Keratinocyte (primary cell): ENCODE data around the gene PDXDC1. TPM values are rescaled to one million over a fixed set of nuclear protein-coding genes. Genes with fewer than 3 reads are reported as not detected.
A peak's percentile ranks its signal among the peaks of the same experiment; 100 is the strongest.
"Not testable (repeated sequence)": the region's sequence is repeated elsewhere in the genome, so short reads cannot be mapped to it uniquely, and the experiment has no call there.

Experiments used
- DNase-seq: peaks from one replicate; pipeline ENCODE4 v3.0.0-alpha.2; 2011; ENCODE audit warnings: low read depth, missing footprints, low spot score
- FAIRE-seq: peaks from 2 replicates; lab custom pipeline; 2011; peaks lifted over from hg19 to GRCh38; lab: Jason Lieb, UNC
- H2AFZ ChIP-seq: 2 replicates; pipeline ENCODE4 v1.6.0; 2012; ENCODE audit warnings: low read length, control low read depth, inconsistent platforms; ENCODE audit not compliant: control insufficient read depth
- H3K27ac ChIP-seq: 2 replicates; pipeline ENCODE4 v1.5.1; 2011; ENCODE audit warnings: low read length; ENCODE audit not compliant: control insufficient read depth, insufficient read depth
- H3K27me3 ChIP-seq: 3 replicates; pipeline ENCODE4 v1.6.0; 2011; ENCODE audit warnings: low read length; ENCODE audit not compliant: control insufficient read depth, insufficient read depth; ENCODE audit errors: extremely low read depth
- H3K36me3 ChIP-seq, 2 experiments: 2 replicates in 1 of 2; 3 replicates in 1 of 2; pipeline ENCODE4 v1.5.1; 2011; ENCODE audit warnings: low read length in 2 of 2, mild to moderate bottlenecking in 1 of 2; ENCODE audit not compliant: control insufficient read depth in 2 of 2, insufficient read depth in 2 of 2; ENCODE audit errors: extremely low read depth in 1 of 2
- H3K4me1 ChIP-seq: 3 replicates; pipeline ENCODE4 v1.5.1; 2011; ENCODE audit warnings: low read length; ENCODE audit not compliant: control insufficient read depth, insufficient read depth; ENCODE audit errors: extremely low read depth
- H3K4me2 ChIP-seq: 3 replicates; pipeline ENCODE4 v1.6.0; 2011; ENCODE audit warnings: low read depth, low read length; ENCODE audit not compliant: control insufficient read depth, insufficient read depth; ENCODE audit errors: extremely low read depth
- H3K4me3 ChIP-seq, 3 experiments: fragments of 200-600 bp in 1 of 3; sonication (generic) in 1 of 3; 2 replicates in 2 of 3; 3 replicates in 1 of 3; pipeline ENCODE4 v1.5.1; 2011 to 2016; ENCODE audit warnings: low read length in 3 of 3, mild to moderate bottlenecking in 3 of 3, control low read depth in 2 of 3, inconsistent platforms in 1 of 3, low read depth in 1 of 3, mixed read lengths in 1 of 3, mixed run types in 1 of 3, moderate library complexity in 1 of 3; ENCODE audit not compliant: control insufficient read depth in 2 of 3, insufficient read depth in 2 of 3; ENCODE audit errors: extremely low read depth in 1 of 3
- H3K79me2 ChIP-seq: 2 replicates; pipeline ENCODE4 v1.6.0; 2012; ENCODE audit warnings: low read length; ENCODE audit not compliant: control insufficient read depth, insufficient read depth
- H3K9ac ChIP-seq: 3 replicates; pipeline ENCODE4 v1.6.0; 2011; ENCODE audit warnings: low read length; ENCODE audit not compliant: control insufficient read depth, insufficient read depth; ENCODE audit errors: extremely low read depth
- H3K9me1 ChIP-seq: 3 replicates; pipeline ENCODE4 v1.6.0; 2011; ENCODE audit warnings: low read length; ENCODE audit not compliant: control insufficient read depth, insufficient read depth; ENCODE audit errors: extremely low read depth
- H3K9me3 ChIP-seq: 2 replicates; pipeline ENCODE4 v1.5.1; 2012; ENCODE audit warnings: low read depth, low read length; ENCODE audit not compliant: control insufficient read depth
- H4K20me1 ChIP-seq: 3 replicates; pipeline ENCODE4 v1.6.0; 2011; ENCODE audit warnings: low read length; ENCODE audit not compliant: control insufficient read depth, insufficient read depth; ENCODE audit errors: extremely low read depth
- EZH2 ChIP-seq: IDR thresholded peaks from one replicate; pipeline ENCODE4 v1.6.1; 2012; ENCODE audit warnings: inconsistent platforms, mild to moderate bottlenecking, low read length, moderate library complexity
- dilution Hi-C: fragments of 300-500 bp; cut with MboI; formaldehyde crosslinking; loops from one replicate; pipeline ENCODE4 v1.7.0; 2020; ENCODE audit warnings: low sequenced_read_pairs; ENCODE audit not compliant: extremely low pct_ligation_motif_present
- polyA plus RNA-seq, 5 experiments: library from polyadenylated mRNA; depleted of rRNA in 3 of 5; stranded (reverse) in 3 of 5; stranded (forward) in 1 of 5; unstranded in 1 of 5; fragments of >200 nt; gene quantifications; 1 replicate in 1 of 5; 2 replicates in 3 of 5; 3 replicates in 1 of 5; pipeline versions ENCODE4 v1.2.1 to v1.2.3, GENCODE V29; 2011 to 2012; ENCODE audit warnings: missing spikeins in 2 of 5, low read depth in 1 of 5, low replicate concordance in 1 of 5
- TF ChIP-seq, protein P1 (sequence below), 3 experiments: IDR thresholded peaks in 1 of 3; conservative IDR thresholded peaks in 1 of 3; optimal IDR thresholded peaks in 1 of 3; 2 replicates in 2 of 3; 3 replicates in 1 of 3; pipeline versions ENCODE3 to v1.5.1; 2011; ENCODE audit warnings: low read length in 3 of 3, mild to moderate bottlenecking in 3 of 3, moderate library complexity in 2 of 3, control low read depth in 1 of 3, inconsistent platforms in 1 of 3; ENCODE audit not compliant: insufficient read depth in 2 of 3; ENCODE audit errors: extremely low read depth in 1 of 3

Gene PDXDC1
- polyA plus RNA-seq, 1 donor (not counting 4 experiments of a cell fraction or from before 2014, with no cell fraction given): 70.7 TPM

DNA sequence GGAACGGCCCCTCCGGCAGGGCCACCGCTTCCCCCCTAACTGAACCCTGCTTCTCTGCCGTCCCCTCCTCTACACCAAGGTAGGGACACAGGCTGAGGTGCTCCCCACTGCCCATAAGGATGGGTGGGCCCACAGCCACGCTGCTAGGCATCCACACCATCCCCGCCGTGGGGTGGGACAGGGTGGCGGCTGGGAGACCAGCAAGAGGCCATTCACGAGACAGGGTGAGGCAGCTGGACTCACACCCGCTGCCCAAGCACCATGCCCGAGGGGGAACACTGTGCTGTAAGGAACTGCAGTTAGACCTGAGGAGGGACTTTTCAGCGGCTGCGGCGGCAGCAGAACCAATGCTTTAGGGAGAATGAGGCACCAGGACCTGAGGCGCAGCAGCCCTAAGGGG is 166.8 kb downstream of the PDXDC1 start:
- Histone ChIP-seq H2AFZ (no peak overlapping the region), H3K27me3 (no peaks in the 10 kb centered on the region), H3K36me3 (no peaks in the 10 kb centered on the region), H3K9me1 (no peaks in the 10 kb centered on the region), H3K9me3 (no peaks in the 10 kb centered on the region), H3K4me3 (no peak overlapping the region), H3K4me2 (peak overlapping the region; percentile 48), H3K79me2 (peaks cover 27% of the 10 kb centered on the region), H3K9ac (peak overlapping the region; percentile 44), H4K20me1 (peaks cover 4% of the 10 kb centered on the region), H3K27ac (no peak overlapping the region), H3K4me1 (peaks cover 43% of the 10 kb centered on the region)
- TF ChIP-seq, protein P1, sequence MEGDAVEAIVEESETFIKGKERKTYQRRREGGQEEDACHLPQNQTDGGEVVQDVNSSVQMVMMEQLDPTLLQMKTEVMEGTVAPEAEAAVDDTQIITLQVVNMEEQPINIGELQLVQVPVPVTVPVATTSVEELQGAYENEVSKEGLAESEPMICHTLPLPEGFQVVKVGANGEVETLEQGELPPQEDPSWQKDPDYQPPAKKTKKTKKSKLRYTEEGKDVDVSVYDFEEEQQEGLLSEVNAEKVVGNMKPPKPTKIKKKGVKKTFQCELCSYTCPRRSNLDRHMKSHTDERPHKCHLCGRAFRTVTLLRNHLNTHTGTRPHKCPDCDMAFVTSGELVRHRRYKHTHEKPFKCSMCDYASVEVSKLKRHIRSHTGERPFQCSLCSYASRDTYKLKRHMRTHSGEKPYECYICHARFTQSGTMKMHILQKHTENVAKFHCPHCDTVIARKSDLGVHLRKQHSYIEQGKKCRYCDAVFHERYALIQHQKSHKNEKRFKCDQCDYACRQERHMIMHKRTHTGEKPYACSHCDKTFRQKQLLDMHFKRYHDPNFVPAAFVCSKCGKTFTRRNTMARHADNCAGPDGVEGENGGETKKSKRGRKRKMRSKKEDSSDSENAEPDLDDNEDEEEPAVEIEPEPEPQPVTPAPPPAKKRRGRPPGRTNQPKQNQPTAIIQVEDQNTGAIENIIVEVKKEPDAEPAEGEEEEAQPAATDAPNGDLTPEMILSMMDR (optimal IDR thresholded peaks at IDR 0.05 in 1 of 3, IDR thresholded peaks at IDR 0.05 in 1 of 3, conservative IDR thresholded peaks at IDR 0.05 in 1 of 3; ENCODE audit: extremely low read depth in 1 of 3, insufficient read depth in 2 of 3, low read length in 3 of 3): no peak
- TF ChIP-seq EZH2: no peak
- dilution Hi-C loops: no loop called here
- no peak for DNase-seq
- peak; percentile 58 for FAIRE-seq

DNA sequence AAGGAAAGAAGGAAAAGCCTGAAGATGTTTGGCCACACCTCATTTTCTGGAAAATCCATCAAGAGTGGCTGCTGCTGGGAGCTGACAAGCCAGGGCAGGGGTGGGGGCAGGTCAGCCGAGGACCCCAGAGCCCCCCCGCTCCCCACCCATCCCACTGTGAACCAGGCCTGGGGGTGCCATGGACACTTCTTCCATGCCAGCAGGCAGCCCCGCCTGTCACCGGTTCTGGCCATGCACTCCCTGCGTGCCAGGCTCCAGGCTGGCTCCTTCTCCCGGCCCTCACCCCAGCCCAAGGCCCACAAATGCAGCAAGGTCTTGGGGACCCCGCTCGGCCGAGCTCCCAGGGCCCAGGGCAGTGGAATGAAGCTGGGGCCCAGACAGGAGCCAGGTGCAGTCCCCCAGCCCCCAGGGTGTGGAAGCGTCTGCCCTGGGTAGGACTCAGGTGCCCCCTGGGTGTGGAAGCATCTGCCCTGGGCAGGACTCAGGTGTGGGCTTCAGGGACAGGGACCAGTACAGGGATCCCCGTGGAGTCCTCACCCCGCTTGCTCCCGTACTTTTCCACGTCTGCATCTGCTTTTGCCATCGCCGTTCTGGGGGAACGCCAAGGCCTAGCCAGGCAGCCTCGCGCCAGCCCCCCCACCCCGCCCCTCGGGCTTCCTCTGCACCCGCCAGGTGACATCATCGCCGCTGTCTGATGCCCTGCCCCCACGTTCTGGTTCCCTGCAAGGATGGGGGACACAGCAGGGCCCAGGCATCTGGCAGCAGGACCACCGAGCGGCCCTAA is 167.5 kb downstream of the PDXDC1 start:
- FAIRE-seq: peak; percentile 81
- H3K9me3 ChIP-seq, H3K9me1 ChIP-seq, H3K27ac ChIP-seq, H3K9ac ChIP-seq, H3K36me3 ChIP-seq, H4K20me1 ChIP-seq, dilution Hi-C loops, DNase-seq, H3K4me3 ChIP-seq, H2AFZ ChIP-seq, H3K27me3 ChIP-seq, H3K4me2 ChIP-seq: not testable (repeated sequence)
- H3K79me2 ChIP-seq: peaks cover 27% of the 10 kb centered on the region
- H3K4me1 ChIP-seq: peaks cover 48% of the 10 kb centered on the region

DNA sequence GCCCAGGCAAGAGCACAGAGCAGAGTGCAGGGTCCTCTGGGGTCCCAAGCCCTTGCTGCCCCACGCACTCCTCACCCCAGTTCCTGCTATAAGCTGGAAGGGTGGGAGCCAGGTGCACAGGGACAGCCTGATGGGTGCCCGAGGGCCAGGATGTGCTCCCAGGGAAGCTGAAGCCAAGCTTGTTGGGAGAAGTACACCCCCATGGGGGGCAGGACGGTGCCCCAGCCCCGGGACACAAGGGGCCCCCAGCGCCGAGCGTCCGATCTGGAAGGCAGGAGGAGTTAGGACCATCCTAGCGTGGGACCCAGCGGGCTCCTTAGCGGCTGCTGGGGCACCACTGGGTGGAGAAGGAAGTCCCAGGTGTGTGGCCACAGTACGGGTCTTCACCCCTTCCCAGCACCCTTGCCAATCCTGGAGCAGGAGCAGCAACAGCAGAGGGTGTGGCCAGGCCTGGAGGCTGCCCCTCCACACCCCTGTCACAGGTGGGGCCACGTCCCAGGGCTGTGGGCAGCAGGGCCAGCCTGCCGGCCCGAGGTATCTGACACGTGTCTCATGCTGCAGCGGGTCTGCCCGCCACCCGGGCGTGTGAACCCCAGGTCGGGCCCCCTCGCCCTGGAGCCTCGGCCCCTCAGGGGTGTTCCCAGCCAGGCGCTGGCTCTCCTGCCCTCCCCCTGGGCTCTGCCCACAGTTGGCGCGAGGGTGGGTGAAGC is 168.2 kb downstream of the PDXDC1 start:
- H2AFZ ChIP-seq, H3K9me3 ChIP-seq, H3K4me3 ChIP-seq, H3K9me1 ChIP-seq, DNase-seq, H3K4me2 ChIP-seq, dilution Hi-C loops, H3K27me3 ChIP-seq, H3K36me3 ChIP-seq, H4K20me1 ChIP-seq: not testable (repeated sequence)
- H3K27ac ChIP-seq: peak overlapping the region; percentile 58
- H3K9ac ChIP-seq: peak overlapping the region; percentile 37
- H3K4me1 ChIP-seq: peaks cover 52% of the 10 kb centered on the region
- H3K79me2 ChIP-seq: peaks cover 27% of the 10 kb centered on the region
- peak; percentile 61 for FAIRE-seq

DNA sequence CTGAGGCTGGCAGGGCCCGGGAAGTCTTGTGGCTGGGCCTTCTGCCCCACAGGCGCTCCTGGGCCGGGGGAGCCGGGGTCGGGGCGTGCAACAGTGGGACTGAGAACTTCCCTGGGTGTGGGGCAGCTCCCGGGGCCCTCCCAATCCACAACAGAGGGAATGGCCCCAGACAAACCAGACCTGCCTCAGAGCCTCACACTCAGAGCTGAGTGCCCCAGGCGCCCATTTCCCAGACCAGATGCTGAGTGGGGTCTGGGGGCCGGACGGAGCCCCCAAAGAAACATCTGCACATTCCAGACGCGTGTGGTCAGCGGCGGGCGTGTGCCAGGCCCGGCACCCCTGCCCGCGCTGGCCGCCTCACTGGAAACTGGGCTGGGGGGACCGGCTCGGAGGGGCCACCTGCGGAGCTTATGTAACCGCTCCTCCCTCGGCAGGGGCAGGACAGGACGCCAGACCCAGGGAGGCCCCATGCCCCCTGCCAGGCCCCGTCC is 168.8 kb downstream of the PDXDC1 start:
- peaks cover 52% of the 10 kb centered on the region for H3K4me1 ChIP-seq
- FAIRE-seq, H3K27me3 ChIP-seq: not testable (repeated sequence)

More for the DNA sequence above, 168.8 kb downstream of the PDXDC1 start:
- dilution Hi-C loops, DNase-seq, H3K9me1 ChIP-seq, H2AFZ ChIP-seq, H3K36me3 ChIP-seq, H3K9me3 ChIP-seq, H3K4me3 ChIP-seq, H4K20me1 ChIP-seq: not testable (repeated sequence)
- Histone ChIP-seq H3K4me2 (peak overlapping the region; percentile 54), H3K79me2 (peaks cover 27% of the 10 kb centered on the region), H3K27ac (peak overlapping the region; percentile 58), H3K9ac (peak overlapping the region; percentile 37)
